Ascending aorta (tissue), 2 donors: Measurements from ENCODE around the gene PATJ. TPM values are rescaled to one million over a fixed set of nuclear protein-coding genes. Genes with fewer than 3 reads are reported as not detected.

Source experiments
- DNase-seq, 2 donors: peaks; one replicate each; pipeline ENCODE4 v3.0.0-alpha.2; 2019; ENCODE audit warnings: low spot score in 2 of 2
- H3K27ac ChIP-seq, 2 donors: fragments of 200-600 bp; sonication (generic); one replicate each; pipeline ENCODE4 v1.5.1; 2016 to 2017; ENCODE audit warnings: mild to moderate bottlenecking in 1 of 2
- H3K27me3 ChIP-seq: fragments of 200-600 bp; sonication (generic); one replicate; pipeline ENCODE4 v1.5.1; 2017
- H3K36me3 ChIP-seq, 2 donors: fragments of 200-600 bp; sonication (generic); one replicate each; pipeline ENCODE4 v1.5.1; 2016
- H3K4me1 ChIP-seq, 2 donors: fragments of 200-600 bp; sonication (generic); one replicate each; pipeline ENCODE4 v1.5.1; 2016 to 2017; ENCODE audit warnings: mild to moderate bottlenecking in 1 of 2
- H3K4me3 ChIP-seq, 2 donors: fragments of 200-600 bp; sonication (generic); one replicate each; pipeline ENCODE4 v1.5.1; 2016 to 2017; ENCODE audit warnings: mild to moderate bottlenecking in 1 of 2
- H3K9me3 ChIP-seq, 2 donors: fragments of 200-600 bp; sonication (generic); one replicate each; pipeline ENCODE4 v1.5.1; 2016
- intact Hi-C: fragments of 100-400 bp; cut with DNase I; formaldehyde crosslinking; loops from one replicate; pipeline ENCODE4 v1.15.1; 2023
- total RNA-seq: library from RNA; depleted of rRNA; stranded (reverse); fragments of >200 nt; gene quantifications from one replicate; pipeline ENCODE4 v1.1.0, GENCODE V29; 2016
- TF ChIP-seq, protein P1 (sequence below), 3 experiments: fragments of 200-600 bp in 2 of 3; fragments of 450-650 bp in 1 of 3; sonication (generic) in 2 of 3; IDR thresholded peaks; one replicate each; pipeline ENCODE4 v1.5.1; 2016 to 2019; ENCODE audit warnings: antibody characterized with exemption in 3 of 3, mild to moderate bottlenecking in 1 of 3, moderate library complexity in 1 of 3

The PATJ gene
- total RNA-seq, 1 donor from 2014 or later, result 26.7 TPM

DNA sequence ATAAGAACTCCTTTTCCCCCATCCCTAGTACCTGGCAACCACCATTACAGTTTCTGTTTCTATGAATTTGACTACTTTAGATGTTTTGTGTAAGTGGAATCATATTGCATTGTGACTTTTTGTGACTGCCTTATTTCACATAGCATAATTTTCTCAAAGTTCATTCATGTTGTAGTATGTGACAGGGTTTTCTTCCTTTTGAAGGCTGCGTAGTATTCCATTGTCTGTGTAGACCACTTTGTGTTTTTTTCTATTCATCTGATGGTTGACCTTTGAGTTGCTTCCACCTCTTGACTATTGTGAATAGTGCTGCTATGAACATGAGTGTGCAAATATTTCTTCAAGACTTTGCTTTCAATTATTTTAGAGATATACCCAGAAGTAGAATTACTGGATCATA lies 226.6 kb downstream of the PATJ start:
- DNase-seq, result no peak
- Histone ChIP-seq H3K9me3 (no peaks in the 10 kb centered on the region), H3K27ac (no peak overlapping the region), H3K27me3 (no peaks in the 10 kb centered on the region), H3K4me3 (no peak overlapping the region), H3K36me3 (no peaks in the 10 kb centered on the region), H3K4me1 (no peaks in the 10 kb centered on the region)
- TF ChIP-seq, protein P1, sequence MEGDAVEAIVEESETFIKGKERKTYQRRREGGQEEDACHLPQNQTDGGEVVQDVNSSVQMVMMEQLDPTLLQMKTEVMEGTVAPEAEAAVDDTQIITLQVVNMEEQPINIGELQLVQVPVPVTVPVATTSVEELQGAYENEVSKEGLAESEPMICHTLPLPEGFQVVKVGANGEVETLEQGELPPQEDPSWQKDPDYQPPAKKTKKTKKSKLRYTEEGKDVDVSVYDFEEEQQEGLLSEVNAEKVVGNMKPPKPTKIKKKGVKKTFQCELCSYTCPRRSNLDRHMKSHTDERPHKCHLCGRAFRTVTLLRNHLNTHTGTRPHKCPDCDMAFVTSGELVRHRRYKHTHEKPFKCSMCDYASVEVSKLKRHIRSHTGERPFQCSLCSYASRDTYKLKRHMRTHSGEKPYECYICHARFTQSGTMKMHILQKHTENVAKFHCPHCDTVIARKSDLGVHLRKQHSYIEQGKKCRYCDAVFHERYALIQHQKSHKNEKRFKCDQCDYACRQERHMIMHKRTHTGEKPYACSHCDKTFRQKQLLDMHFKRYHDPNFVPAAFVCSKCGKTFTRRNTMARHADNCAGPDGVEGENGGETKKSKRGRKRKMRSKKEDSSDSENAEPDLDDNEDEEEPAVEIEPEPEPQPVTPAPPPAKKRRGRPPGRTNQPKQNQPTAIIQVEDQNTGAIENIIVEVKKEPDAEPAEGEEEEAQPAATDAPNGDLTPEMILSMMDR (IDR thresholded peaks at IDR 0.05), result no peak
- intact Hi-C loops, result no loop called here

DNA sequence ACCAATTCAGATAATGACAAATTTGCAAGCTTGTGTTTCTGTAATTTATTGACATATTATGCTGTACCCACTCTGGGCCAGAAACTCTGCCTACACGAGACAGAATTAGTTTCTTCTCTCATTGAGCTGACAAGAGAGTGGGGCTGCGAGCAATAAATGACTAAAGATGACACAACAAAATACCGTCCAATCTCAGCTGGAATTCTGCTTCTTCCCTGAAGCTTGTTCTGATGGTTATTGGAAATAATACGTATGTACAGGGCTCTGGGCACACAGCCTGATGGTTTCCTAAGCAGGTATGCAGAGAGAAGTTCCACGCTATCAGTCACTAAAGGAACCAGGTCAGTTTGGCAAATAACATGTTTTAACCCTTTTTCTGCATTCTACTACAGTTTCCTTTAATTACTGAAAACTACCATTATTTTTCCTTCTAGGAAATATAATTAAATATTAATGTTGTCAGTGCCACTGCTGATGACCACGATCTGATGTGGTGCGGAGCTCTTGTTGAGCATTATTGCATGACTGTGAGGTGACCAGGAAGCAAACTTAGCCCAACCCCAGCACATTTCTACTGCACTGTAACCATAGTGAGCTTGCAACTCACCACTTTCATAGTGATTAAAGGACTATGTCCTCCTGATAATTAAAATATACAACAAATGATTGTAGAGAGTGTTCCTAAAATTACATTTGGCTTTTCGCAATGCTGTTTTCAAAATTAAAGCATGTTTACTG lies 231.0 kb downstream of the PATJ start:
- Histone ChIP-seq H3K4me1 (no peaks in the 10 kb centered on the region), H3K27me3 (no peaks in the 10 kb centered on the region), H3K4me3 (no peak overlapping the region), H3K27ac (no peak overlapping the region), H3K36me3 (no peaks in the 10 kb centered on the region), H3K9me3 (no peaks in the 10 kb centered on the region)
- intact Hi-C loops, result no loop called here
- TF ChIP-seq, protein P1 (IDR thresholded peaks at IDR 0.05), result no peak
- DNase-seq, result no peak

DNA sequence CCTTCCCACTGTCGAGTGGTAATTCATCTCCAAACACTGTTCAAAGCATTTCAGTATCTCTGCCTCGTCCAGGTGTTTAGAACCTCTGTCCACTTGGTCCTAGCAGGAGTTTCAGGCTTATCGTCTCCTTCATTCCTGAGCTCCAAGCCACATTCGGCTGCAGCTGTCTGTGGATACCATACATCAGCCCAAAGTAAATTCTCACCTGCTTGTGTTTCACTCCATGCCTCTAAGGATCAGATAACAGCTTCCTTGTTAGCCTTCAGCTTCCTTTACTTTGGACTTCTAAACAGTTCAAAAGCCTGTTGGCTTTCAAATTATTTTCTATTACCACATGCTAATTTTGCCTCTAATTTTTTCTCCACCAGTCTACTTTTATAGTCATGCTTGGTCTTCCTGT lies 233.4 kb downstream of the PATJ start:
- TF ChIP-seq, protein P1 (IDR thresholded peaks at IDR 0.05), result no peak
- no peaks in the 10 kb centered on the region for H3K4me1 ChIP-seq
- intact Hi-C loops, result no loop called here
- H3K4me3 ChIP-seq, result no peak overlapping the region
- no peak for DNase-seq
- H3K9me3 ChIP-seq, result no peaks in the 10 kb centered on the region
- no peaks in the 10 kb centered on the region for H3K36me3 ChIP-seq
- no peaks in the 10 kb centered on the region for H3K27me3 ChIP-seq
- H3K27ac ChIP-seq, result no peak overlapping the region

DNA sequence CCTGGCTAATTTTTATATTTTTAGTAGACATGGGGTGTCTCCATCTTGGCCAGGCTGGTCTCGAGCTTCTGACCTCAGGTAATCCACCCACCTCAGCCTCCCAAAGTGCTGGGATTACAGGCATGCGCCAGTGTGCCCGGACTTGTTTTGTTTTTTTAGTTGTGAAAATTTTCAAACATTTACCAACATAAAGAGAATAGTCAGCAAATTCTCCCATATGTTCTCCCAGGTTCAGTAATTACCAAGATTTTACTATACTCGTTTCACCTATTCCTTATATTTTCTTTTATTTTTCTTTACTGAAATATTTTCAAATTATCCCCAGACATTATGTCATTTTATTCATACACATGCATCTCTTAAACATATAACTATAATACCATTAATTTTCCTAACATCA lies 234.3 kb downstream of the PATJ start:
- H3K36me3 ChIP-seq, result no peaks in the 10 kb centered on the region
- H3K4me1 ChIP-seq, result no peaks in the 10 kb centered on the region
- TF ChIP-seq, protein P1 (IDR thresholded peaks at IDR 0.05), result no peak

DNA sequence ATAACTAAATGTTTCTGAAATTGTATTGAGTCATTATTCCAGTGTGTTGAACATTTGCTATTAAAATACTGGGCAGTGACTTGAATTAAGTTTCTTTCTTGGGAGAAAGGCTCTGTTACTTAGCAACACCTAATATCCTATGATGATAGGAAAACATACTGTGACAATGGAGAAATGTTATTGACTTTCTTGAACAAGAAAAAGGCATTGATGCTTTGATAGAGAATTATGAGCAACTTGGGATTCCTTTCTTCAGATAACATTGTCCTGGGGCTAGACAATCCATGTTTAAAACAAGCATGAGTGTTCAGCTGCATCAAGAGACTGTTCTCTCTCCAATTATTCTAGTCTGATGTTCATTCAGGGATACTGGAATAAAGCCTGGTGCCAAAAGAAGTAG lies 236.5 kb downstream of the PATJ start:
- Histone ChIP-seq H3K4me3 (no peak overlapping the region), H3K27me3 (no peaks in the 10 kb centered on the region), H3K9me3 (no peaks in the 10 kb centered on the region), H3K4me1 (no peaks in the 10 kb centered on the region), H3K36me3 (no peaks in the 10 kb centered on the region), H3K27ac (no peak overlapping the region)
- TF ChIP-seq, protein P1 (IDR thresholded peaks at IDR 0.05), result no peak
- no peak for DNase-seq
- intact Hi-C loops, result no loop called here

More for the DNA sequence above, 234.3 kb downstream of the PATJ start:
- Histone ChIP-seq H3K27me3 (no peaks in the 10 kb centered on the region), H3K4me3 (no peak overlapping the region), H3K27ac (no peak overlapping the region), H3K9me3 (no peaks in the 10 kb centered on the region)
- intact Hi-C loops, result no loop called here
- no peak for DNase-seq
